Stimulated activated CD8-positive, alpha-beta memory T cell treated with anti-CD3 and anti-CD28 coated beads, Interleukin-7, amount 100 ng/mL, for 24 hours (primary cell): ENCODE data around the gene STMND1.

Experiments
- DNase-seq: peaks from one replicate; pipeline ENCODE4 v3.0.0-alpha.2; 2020; ENCODE audit warnings: low read depth

Gene STMND1

DNA sequence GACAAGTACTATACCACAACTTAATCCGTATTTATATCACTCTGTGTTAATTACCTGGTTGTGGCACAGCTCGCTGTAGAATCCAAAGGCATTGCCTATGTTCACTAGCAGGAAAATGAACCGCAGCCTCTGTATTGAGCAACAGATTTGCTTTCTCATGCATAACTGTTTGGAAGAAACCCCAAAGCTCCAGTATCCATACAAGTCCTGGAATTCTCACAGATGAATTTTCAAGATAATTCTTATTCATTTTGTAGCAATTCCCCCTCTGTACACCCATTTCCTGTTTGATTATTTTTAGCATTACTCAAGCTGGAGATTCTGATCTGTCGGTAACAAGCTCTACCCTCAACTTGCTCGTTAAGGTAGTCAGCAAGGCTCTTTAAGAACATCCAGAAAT is 63.5 kb downstream of the STMND1 start:
- DNase-seq, result no peak

DNA sequence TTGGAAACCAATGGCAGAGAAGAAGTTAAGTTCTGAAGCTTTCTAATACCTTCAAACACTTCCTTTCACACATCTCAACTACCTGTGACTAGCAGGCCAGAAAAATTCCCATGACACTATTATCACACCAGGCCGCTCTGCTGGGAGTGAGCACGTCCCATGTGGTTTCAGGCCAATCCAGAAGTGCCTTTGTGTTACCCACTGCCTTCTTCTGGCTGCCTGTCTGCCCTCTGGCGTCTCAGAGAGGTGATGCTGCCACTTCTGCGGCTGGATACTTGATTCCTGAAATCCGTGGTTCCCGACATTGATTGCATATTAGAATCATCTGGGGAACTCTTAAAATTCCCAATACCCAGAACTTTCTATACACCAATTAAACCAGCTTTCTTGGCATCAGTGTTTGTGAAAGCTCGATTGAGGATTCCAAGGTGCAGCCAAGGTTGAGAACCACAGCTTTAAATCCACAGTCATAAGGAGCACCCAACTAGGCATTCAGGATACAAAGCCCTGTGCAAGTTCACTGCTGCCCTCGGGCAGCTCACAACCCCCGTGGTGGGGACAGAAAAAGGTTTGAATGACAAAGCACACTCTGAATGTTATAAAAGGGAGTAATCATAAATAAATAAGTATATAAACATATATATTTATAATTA is 65.6 kb downstream of the STMND1 start:
- DNase-seq, result no peak

DNA sequence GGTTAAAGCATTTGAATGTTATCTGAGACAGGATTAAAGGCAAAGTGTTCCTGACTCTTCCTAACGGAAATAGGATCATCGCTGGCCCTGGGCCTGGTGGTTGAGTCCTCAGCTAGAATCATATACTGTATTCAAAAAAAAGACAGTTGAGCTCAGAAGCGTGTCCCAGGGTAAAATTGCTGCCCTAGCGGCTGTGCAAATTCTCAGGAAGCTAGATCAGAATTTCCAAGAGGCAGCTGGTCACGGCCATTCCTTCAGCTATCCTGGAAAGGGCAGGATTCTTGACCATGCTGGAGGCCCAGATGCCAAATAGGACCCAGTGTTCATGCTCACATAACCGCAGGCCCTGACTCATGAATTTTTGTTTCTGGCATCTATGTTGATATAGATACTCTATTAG is 67.4 kb downstream of the STMND1 start:
- no peak for DNase-seq

DNA sequence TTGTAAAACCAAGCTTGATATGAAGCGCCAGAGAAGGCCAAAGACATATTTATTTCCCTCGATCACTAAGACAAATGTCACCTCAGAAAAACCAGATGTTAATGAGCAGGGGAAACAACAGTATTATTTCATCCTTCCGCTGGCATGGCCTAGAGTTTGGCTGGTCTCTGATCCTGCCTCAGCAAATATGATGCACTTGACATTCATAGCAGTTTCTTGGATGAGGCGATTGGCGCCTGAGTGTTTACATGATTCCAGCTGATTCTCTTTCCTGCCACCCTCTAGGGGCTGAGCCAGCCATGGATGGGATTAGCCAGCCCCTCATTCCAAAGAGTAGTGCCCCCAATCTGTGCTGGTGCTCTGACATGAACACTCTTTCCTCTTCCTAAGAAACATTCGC is 67.9 kb downstream of the STMND1 start:
- DNase-seq, result no peak

DNA sequence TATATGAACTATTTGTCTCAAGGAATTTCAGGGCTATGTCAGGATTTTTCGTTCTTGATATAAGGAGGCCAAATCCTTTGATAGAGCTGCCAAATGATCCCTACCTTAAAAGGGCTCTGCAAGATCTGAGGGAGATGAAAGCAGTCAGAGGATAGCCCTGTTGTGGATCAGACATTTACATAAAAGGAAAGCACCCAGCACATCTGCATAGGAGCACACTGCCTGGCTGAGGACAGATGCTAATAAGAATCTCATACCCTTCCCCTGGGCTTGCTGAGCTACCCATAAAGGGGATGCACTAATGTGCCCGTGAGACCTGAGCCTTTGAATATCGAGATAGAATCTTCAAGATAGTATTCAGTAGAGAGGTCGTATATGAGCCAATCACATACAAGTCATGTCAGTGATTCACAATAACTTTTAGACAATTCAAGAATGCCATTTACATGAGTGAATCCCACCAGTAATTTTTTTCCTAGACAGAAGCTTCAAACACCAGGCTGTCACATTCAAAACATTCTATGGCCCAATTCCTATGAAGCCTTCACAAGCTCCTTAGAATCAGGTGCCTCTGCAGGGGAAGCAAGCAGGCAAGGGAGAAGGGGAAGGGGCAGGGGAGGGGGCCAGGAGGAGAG is 71.1 kb downstream of the STMND1 start:
- DNase-seq, result no peak

DNA sequence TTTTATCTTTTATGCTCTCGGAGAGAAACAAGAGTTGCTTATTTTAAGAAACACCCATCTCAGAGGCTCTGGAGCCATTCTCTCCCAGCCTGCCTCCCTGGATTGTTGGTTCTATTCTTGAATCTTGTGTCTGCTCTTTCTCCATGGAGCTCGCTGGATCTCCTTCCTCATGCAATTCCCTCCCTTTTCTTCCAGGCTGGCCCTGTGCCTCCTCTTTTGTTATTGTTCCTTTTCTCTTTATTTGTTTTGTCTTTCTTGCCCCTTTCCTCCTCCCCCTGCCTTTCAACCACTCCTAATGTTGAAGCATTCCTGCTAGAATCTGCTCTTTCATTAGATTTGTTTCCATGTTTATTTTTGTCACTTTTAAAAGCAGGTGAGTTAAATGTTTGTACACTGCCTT is 76.5 kb downstream of the STMND1 start:
- no peak for DNase-seq

DNA sequence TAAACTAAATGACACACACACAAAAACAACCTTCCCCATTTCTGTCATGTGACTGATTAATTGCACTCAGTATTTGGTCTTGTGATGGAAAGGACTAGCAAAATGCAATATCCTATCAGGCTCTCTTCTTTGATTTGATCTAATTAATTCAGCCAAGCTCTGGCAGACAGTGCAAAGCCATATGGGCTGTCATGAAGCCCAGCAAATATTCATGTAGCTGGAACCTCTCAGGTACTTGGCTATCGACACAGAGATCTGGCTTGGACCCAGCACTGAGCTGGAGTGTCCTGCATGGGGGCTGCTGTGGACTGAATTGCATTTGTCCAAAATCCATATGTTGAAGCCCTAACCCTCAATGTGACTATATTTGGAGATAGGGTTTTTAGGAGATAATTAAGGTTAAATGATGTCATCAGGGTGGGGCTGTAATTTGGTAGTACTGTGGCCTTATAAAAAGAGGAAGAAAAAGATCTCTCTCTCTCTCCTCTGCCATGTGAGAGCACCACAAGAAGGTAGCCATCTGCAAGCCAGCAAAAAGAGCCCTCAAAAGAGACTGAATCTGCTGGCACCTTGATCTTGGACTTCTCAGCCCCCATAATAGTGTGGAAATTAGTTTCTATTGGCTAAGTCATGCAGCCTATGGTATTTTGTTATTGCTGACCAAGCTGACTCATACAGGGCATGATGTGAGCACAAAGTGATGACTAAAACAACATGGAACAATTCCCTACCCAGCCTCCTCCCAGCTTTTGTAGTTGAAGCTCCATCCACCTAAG is 77.1 kb downstream of the STMND1 start:
- DNase-seq, result no peak

DNA sequence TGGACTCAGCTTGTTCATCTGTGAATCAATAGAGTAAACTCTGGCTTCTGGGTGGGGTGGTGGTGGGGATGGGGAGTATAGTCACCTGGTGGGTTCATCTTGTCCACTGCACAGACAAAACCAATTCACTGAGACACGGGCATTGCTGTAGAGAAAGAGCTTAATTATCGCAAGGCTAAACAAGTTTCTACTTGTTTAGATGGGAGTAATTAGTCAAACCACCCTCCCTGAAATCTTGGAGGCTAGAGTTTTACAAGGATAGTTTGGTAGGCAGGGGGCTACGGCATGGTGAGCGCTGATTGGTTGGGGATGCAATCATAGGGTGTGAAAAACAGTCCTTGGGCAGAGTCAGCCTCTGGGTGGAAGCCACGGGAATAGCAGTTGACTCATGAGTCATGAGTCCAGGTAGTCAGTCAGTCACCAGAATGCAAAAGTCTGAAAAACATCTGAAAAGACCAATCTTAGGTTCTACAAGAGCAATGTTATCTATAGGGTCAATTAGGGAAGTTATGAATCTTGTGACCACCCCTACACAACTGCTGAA is 77.8 kb downstream of the STMND1 start:
- DNase-seq, result no peak
